Activated T-cell treated with anti-CD3 and anti-CD28 coated beads, Interleukin-2, amount 50 U/mL, for 72 hours (primary cell): ENCODE measurements around the gene TASOR2. TPM values are rescaled to one million over a fixed set of nuclear protein-coding genes. Genes with fewer than 3 reads are reported as not detected.

Experiments used
- ATAC-seq, 2 donors: fragments of 150-1000 bp; cut with Tn5 transposase; replicated peaks in 1 of 2; 2 replicates each; pipeline ENCODE4 v1.10.0; 2021; ENCODE audit warnings: moderate library complexity in 2 of 2, mild to moderate bottlenecking in 1 of 2
- DNase-seq, 2 donors: peaks; one replicate each; pipeline ENCODE4 v3.0.0; 2021 to 2022; ENCODE audit warnings: mixed read lengths in 1 of 2
- H3K27ac Mint-ChIP-seq: one replicate; pipeline ENCODE4 v1.8.0; 2022; ENCODE audit warnings: mild to moderate bottlenecking, moderate library complexity, mixed read lengths
- H3K27me3 Mint-ChIP-seq: one replicate; pipeline ENCODE4 v1.8.0; 2022; ENCODE audit warnings: low read depth, mixed read lengths
- H3K36me3 Mint-ChIP-seq, 2 donors: one replicate each; pipeline ENCODE4 v1.8.0; 2022; ENCODE audit warnings: mixed read lengths in 2 of 2, mild to moderate bottlenecking in 1 of 2; ENCODE audit not compliant: insufficient read depth in 2 of 2
- H3K4me1 Mint-ChIP-seq: one replicate; pipeline ENCODE4 v1.8.0; 2022; ENCODE audit warnings: low read depth, mixed read lengths
- H3K4me3 Mint-ChIP-seq, 2 donors: one replicate each; pipeline ENCODE4 v1.8.0; 2022; ENCODE audit warnings: mild to moderate bottlenecking in 2 of 2, mixed read lengths in 2 of 2, moderate library complexity in 2 of 2
- H3K9me3 Mint-ChIP-seq, 2 donors: one replicate each; pipeline ENCODE4 v1.8.0; 2022; ENCODE audit warnings: mixed read lengths in 2 of 2
- total RNA-seq, 2 donors: library from RNA; stranded (reverse); gene quantifications; one replicate each; pipeline ENCODE4 v1.2.3, GENCODE V29; 2022

TASOR2 gene
- total RNA-seq, 2 donors from 2014 or later, result 40.5 to 47.7 TPM

- no peak for ATAC-seq
- Mint-ChIP-seq H3K4me3 (no peak overlapping the region), H3K36me3 (peaks cover 0 to 2% of the 10 kb centered on the region in 2 donors), H3K9me3 (no peaks in the 10 kb centered on the region), H3K27ac (peak overlapping the region; percentile 54), H3K4me1 (no peaks in the 10 kb centered on the region), H3K27me3 (no peaks in the 10 kb centered on the region)
- DNase-seq, result no peak
Measured at GRCh38 chr10:5647507-5648240, 37.0 kb upstream of the TASOR2 start.

- DNase-seq, result no peak
- Mint-ChIP-seq H3K27me3 (no peaks in the 10 kb centered on the region), H3K27ac (no peak overlapping the region), H3K4me3 (no peak overlapping the region), H3K4me1 (peaks cover 1% of the 10 kb centered on the region), H3K36me3 (peaks cover 0 to 2% of the 10 kb centered on the region in 2 donors), H3K9me3 (no peaks in the 10 kb centered on the region)
- ATAC-seq, result peak in 1 of 2 donors; percentile 32
Measured at GRCh38 chr10:5648494-5649457, 35.9 kb upstream of the TASOR2 start.

GRCh38 chr10:5649746-5650145 is 34.9 kb upstream of the TASOR2 start:
- Mint-ChIP-seq H3K36me3 (no peaks in the 10 kb centered on the region), H3K27me3 (no peaks in the 10 kb centered on the region), H3K4me3 (no peak overlapping the region), H3K27ac (no peak overlapping the region), H3K9me3 (no peaks in the 10 kb centered on the region), H3K4me1 (peaks cover 11% of the 10 kb centered on the region)
- DNase-seq, result no peak
- ATAC-seq, result no peak

DNA sequence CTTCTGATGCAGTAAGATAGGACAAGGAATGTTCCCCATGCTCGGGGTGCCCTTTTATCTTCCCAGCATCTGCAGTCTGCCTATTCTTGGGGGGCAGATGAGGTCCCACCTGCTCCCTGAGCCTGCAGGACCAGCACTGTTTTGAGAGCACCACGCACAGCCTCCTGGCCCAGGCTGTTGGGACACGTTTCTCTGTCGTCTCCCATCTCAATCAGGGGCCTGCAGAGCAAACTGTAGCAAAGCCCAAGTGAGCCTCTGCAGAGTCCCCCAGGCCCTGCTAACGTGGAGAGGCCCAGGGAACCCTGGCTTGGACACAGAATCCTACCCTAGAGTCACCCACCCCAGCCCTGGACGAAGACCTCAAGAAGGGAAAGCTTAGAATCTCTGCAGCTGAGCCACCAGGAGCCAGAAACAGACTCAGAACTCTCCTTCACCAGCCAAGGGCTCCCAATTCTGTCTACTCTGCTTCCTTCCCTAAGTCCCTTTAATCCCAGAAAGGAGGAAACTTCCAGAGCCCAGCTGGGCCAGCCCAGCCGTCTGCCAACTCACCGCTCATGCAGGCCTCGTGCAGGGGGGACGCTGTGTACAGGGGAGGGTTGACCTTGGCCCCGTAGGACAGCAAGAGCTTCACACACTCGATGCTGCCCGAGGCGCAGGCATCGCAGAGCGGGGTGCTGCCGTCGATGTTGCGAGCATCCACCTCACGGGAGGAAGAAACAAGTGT is 33.8 kb upstream of the TASOR2 start:
- Mint-ChIP-seq H3K27ac (no peak overlapping the region), H3K36me3 (no peaks in the 10 kb centered on the region), H3K27me3 (no peaks in the 10 kb centered on the region), H3K4me3 (no peak overlapping the region), H3K4me1 (peaks cover 22% of the 10 kb centered on the region), H3K9me3 (no peaks in the 10 kb centered on the region)
- DNase-seq (no peak), ATAC-seq (no peak)

DNA sequence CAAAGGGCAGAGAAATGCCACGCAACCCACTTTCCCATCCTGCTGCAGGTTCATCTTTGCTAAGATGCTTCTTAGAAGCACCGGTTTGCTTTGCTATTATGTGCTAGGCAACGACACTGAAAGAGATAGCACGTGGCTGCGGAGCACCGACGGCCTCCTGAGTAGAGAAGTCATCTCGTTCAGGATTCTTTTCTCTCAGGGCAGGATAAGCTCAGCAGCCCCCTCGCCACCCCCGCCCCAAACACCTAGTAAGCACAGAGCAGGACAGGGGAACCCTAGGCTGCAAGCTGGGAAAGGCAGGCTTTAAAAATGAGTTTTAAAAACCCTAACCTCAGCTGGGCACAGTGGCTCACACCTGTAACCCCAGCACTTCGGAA is 33.3 kb upstream of the TASOR2 start:
- H3K4me1 Mint-ChIP-seq, result peaks cover 26% of the 10 kb centered on the region
- H3K4me3 Mint-ChIP-seq, result no peak overlapping the region
- H3K27me3 Mint-ChIP-seq, result no peaks in the 10 kb centered on the region
- DNase-seq (no peak), ATAC-seq (no peak)
- H3K9me3 Mint-ChIP-seq, result no peaks in the 10 kb centered on the region
- H3K36me3 Mint-ChIP-seq, result no peaks in the 10 kb centered on the region
- no peak overlapping the region for H3K27ac Mint-ChIP-seq

DNA sequence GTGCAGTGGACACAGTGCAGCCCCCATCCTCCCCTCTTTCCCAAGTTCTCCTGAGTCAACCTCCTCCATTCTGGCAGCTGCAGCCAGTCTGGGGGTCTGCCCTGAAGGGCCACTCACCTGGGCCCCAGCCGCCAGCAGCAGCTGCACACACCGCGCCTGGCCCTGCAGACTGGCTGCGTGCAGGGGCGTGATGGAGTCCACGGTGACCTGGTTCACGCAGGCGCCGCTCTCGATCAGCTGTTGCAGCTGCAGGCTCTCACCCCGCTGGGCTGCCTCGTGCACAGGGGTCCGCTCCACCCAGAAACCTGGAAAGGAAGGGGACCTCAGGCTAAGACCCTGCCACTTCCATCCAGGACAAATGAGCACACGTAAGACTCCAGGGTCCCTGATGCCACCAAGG is 31.9 kb upstream of the TASOR2 start:
- Mint-ChIP-seq H3K9me3 (no peaks in the 10 kb centered on the region), H3K4me1 (peaks cover 40% of the 10 kb centered on the region), H3K36me3 (no peaks in the 10 kb centered on the region), H3K4me3 (no peak overlapping the region), H3K27me3 (no peaks in the 10 kb centered on the region), H3K27ac (no peak overlapping the region)
- ATAC-seq (no peak), DNase-seq (no peak)

GRCh38 chr10:5654218-5654755 is 30.4 kb upstream of the TASOR2 start:
- Mint-ChIP-seq H3K27me3 (no peaks in the 10 kb centered on the region), H3K9me3 (no peaks in the 10 kb centered on the region), H3K36me3 (no peaks in the 10 kb centered on the region), H3K4me1 (peaks cover 40% of the 10 kb centered on the region), H3K27ac (no peak overlapping the region), H3K4me3 (no peak overlapping the region)
- ATAC-seq (peak in 1 of 2 donors; percentile 25), DNase-seq (no peak)

- Mint-ChIP-seq H3K4me3 (peak overlapping the region in 1 of 2 donors; percentile 6), H3K27ac (no peak overlapping the region), H3K4me1 (peaks cover 48% of the 10 kb centered on the region), H3K27me3 (no peaks in the 10 kb centered on the region), H3K9me3 (no peaks in the 10 kb centered on the region), H3K36me3 (no peaks in the 10 kb centered on the region)
- DNase-seq, result no peak
- peak; percentile 38 to 50 for ATAC-seq
Measured at GRCh38 chr10:5655121-5655520, 29.5 kb upstream of the TASOR2 start.

DNA sequence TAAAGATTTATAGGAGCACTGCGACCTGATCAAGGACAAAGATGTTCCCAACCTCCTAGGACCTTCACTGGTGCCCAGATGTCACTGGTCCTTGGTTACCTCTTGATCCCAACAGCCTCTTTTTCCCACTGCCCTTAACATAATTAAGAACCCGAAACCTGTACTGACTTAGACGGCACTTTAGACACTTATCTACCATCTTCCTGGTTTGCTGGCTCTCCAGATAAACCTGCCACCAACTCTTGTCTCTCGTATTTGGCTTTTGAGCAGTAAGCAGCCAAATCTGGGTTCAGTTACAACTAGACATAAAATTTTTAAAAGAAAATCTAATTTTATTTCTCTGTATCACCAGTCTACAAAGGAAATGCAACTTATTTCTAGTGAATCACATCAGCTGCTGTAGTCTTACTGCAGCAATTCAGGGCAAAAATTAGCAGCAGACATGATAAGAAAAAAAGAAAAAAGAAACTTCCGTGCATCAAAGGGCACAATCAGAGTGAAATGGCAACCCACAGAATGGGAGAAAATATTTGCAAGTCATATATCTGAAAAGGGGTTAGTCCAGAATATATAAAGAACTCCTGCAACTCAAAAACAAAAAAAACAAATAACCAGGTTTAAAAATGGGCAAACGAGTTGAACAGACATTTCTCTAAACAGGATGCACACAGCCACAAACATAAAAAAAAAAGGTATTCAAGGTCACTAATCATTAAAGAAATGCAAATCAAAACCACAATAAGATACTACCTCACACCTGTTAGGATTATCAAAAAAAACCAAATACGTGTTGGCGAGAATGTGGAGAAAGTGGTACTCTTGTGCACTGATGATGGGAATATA is 27.7 kb upstream of the TASOR2 start:
- H3K27ac Mint-ChIP-seq, result no peak overlapping the region
- peak overlapping the region; percentile 10 to 53 for H3K4me3 Mint-ChIP-seq
- DNase-seq (no peak), ATAC-seq (no peak)
- no peaks in the 10 kb centered on the region for H3K27me3 Mint-ChIP-seq
- H3K9me3 Mint-ChIP-seq, result no peaks in the 10 kb centered on the region
- peaks cover 53% of the 10 kb centered on the region for H3K4me1 Mint-ChIP-seq
- no peaks in the 10 kb centered on the region for H3K36me3 Mint-ChIP-seq

DNA sequence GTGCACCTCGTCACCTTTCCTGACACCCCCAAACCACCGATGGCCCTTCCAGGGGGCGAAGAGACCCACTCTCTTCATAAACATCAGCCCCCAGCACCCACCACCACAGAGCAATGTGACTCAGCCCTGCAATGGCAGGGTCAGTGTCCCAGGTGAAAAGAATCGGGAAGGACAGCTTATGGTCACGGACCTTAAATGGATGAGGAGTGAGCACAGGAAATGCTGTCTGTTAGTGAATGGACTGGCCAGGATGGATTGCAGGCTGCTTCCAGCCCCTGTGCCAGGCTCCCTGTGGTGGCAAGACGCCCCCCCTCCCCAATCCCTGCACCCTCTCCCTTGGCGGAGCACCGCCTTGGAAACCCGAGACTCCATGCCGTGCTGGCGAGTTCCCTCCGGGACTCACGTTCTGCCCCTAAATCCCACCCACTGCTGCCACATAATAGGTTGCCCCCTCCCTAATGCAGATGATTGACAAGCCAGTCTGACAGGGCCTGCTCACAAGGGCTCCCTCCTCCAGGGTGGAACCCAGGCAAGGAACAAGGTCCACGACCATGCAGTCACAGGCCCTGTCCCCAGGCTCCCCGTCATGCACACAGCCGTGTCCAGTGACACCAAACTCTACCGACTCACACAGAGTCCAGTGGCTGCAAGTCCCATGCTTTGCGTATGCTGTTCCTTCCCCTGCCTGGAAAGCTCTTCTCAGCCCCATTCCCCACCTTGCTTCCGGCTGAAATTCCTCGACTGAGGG is 25.6 kb upstream of the TASOR2 start:
- Mint-ChIP-seq H3K4me3 (no peak overlapping the region), H3K27ac (no peak overlapping the region), H3K4me1 (peaks cover 55% of the 10 kb centered on the region), H3K36me3 (no peaks in the 10 kb centered on the region), H3K9me3 (no peaks in the 10 kb centered on the region), H3K27me3 (no peaks in the 10 kb centered on the region)
- ATAC-seq (no peak), DNase-seq (no peak)

- peak; percentile 60 to 82 for ATAC-seq
- DNase-seq, result peak; percentile 18 to 27
- no peaks in the 10 kb centered on the region for H3K36me3 Mint-ChIP-seq
- H3K4me3 Mint-ChIP-seq, result no peak overlapping the region
- no peaks in the 10 kb centered on the region for H3K27me3 Mint-ChIP-seq
- no peak overlapping the region for H3K27ac Mint-ChIP-seq
- H3K4me1 Mint-ChIP-seq, result peaks cover 51% of the 10 kb centered on the region
- H3K9me3 Mint-ChIP-seq, result no peaks in the 10 kb centered on the region
Measured at GRCh38 chr10:5659702-5660528, 24.7 kb upstream of the TASOR2 start.
